ENCODE data around the gene LSMEM2. TPM values are rescaled to one million over a fixed set of nuclear protein-coding genes. Genes with fewer than 3 reads are reported as not detected.

LSMEM2 gene
- total and polyA plus RNA-seq, 9 of the 15 experiments (the other 6 are each of a cell fraction or from before 2014, with no cell fraction given): not detected

GRCh38 chr3:50327943-50328691 lies 49.2 kb downstream of the LSMEM2 start, which contains the start of gene TUSC2 (continued):
- TF ChIP-seq ZNF592 (IDR thresholded peaks at IDR 0.05) (no peak), MAZ (CRISPR knock-in tag; conservative IDR thresholded peaks at IDR 0.05 in 1 of 2, IDR thresholded peaks at IDR 0.05 in 1 of 2) (peak in 1 of 2 experiments; percentile 47; a peak in 1 of 4 replicates), ZNF398 (CRISPR knock-in tag; IDR thresholded peaks at IDR 0.05) (no peak), TEAD2 (tag; IDR thresholded peaks at IDR 0.05) (no peak), FOS (IDR thresholded peaks at IDR 0.05; ENCODE audit: extremely low read depth, insufficient read length) (peak; percentile 74), PML (IDR thresholded peaks at IDR 0.05; ENCODE audit: low read length) (no peak), SP2 (IDR thresholded peaks at IDR 0.05; ENCODE audit: extremely low read depth, low read depth, low read length, poor library complexity, severe bottlenecking) (peak; percentile 52), BDP1 (IDR thresholded peaks at IDR 0.05; ENCODE audit: insufficient read depth, insufficient read length) (no peak), ZBTB7A (IDR thresholded peaks at IDR 0.05; ENCODE audit: borderline replicate concordance, control insufficient read depth, low read depth, low read length) (no peak), ELK1 (CRISPR knock-in tag; IDR thresholded peaks at IDR 0.05) (no peak), RBM25 (IDR thresholded peaks at IDR 0.05; ENCODE audit: low read depth, low read length, severe bottlenecking) (peak; percentile 46), ZNF140 (CRISPR knock-in tag; IDR thresholded peaks at IDR 0.05) (no peak), NCOA4 (IDR thresholded peaks at IDR 0.05; ENCODE audit: partially characterized antibody) (no peak), ZNF696 (CRISPR knock-in tag; conservative IDR thresholded peaks at IDR 0.05) (no peak), GABPA (tag; conservative IDR thresholded peaks at IDR 0.05; ENCODE audit: low read depth) (peak; percentile 94), FIP1L1 (IDR thresholded peaks at IDR 0.05; ENCODE audit: low read depth, low read length, poor library complexity, severe bottlenecking) (peak; percentile 79), E2F8 (IDR thresholded peaks at IDR 0.05; ENCODE audit: low read depth, partially characterized antibody) (peak; percentile 61)
